Measurements from ENCODE around the gene PDE8B. TPM values are rescaled to one million over a fixed set of nuclear protein-coding genes. Genes with fewer than 3 reads are reported as not detected.

Gene PDE8B
- total RNA-seq, 1 donor from 2014 or later, result 5.9 TPM

- TF ChIP-seq CTCF (IDR thresholded peaks at IDR 0.05; ENCODE audit: borderline replicate concordance), result no peak
- Histone ChIP-seq H3K27ac (replicated peaks) (no peak overlapping the region), H3K4me3 (no peak overlapping the region), H3K27me3 (ENCODE audit: low read depth) (no peaks in the 10 kb centered on the region), H3K36me3 (no peaks in the 10 kb centered on the region), H3K9me3 (replicated peaks) (no peaks in the 10 kb centered on the region), H3K4me1 (no peaks in the 10 kb centered on the region)
- intact Hi-C loops (cut with micrococcal nuclease), result no loop called here
- DNase-seq, result no peak
Measured at GRCh38 chr5:77407152-77407551, 196.7 kb downstream of the PDE8B start.

DNA sequence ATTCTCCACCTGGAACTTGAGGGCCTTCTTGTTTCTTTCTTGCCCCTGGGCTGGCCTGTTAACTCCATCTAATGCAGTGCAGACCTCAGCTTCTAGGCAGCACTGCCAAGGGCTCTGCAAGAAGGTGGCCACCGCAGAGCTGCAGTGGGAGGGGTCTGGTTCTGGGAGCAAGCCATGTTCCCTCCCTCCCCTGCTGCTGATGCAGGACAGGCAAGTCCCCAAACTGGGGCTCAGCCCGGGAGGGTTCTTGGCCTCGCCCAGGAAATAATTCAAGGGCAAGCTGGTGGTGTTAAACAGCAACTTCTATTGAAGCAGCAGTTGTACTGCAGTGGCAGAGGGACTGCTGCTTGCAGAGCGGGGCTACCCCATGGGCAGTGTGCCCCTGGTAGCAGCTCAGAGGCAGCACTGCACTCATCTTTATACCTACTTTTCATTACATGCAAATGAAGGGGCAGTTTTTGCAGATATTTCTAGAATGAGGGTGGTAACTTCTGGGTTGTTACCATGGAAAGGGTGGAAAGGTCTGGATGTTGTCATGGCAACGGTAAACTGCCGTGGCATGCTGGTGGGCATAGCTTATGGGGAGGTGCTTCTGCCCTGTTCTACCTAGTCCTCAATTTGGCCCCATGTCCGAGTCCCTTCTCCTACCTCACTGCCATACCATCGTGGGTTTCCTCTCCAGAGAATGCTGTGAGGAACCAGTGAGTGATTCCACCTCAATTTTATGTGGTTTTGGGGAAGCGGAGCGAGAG is 199.6 kb downstream of the PDE8B start:
- H3K4me3 ChIP-seq, result no peak overlapping the region
- H3K36me3 ChIP-seq, result no peaks in the 10 kb centered on the region
- H3K27me3 ChIP-seq (ENCODE audit: low read depth), result no peaks in the 10 kb centered on the region
- H3K9me3 ChIP-seq (replicated peaks), result no peaks in the 10 kb centered on the region
- no peak for DNase-seq
- H3K4me1 ChIP-seq, result no peaks in the 10 kb centered on the region
- intact Hi-C loops (cut with micrococcal nuclease), result no loop called here
- no peak overlapping the region for H3K27ac ChIP-seq (replicated peaks)
- no peak for TF ChIP-seq CTCF (IDR thresholded peaks at IDR 0.05; ENCODE audit: borderline replicate concordance)

DNA sequence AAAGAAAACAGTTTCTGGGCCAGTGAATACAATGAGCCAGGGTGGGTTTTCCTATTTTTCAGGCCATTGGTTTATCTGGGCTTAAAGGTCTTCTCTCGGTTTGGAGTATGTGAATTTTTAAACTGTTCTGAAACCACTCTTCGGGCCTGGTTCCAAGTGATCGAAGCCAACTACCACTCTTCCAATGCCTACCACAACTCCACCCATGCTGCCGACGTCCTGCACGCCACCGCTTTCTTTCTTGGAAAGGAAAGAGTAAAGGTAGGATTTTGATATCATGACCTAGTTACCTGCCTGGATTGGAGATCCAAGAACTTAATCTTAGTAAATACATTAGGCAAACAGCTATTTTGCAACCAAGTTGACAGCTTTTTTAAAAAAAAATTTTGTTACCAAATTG is 202.6 kb downstream of the PDE8B start:
- Histone ChIP-seq H3K4me3 (no peak overlapping the region), H3K9me3 (replicated peaks) (no peaks in the 10 kb centered on the region), H3K27me3 (ENCODE audit: low read depth) (peaks cover 5% of the 10 kb centered on the region), H3K27ac (replicated peaks) (no peak overlapping the region), H3K36me3 (no peaks in the 10 kb centered on the region), H3K4me1 (peaks cover 14% of the 10 kb centered on the region)
- TF ChIP-seq CTCF (IDR thresholded peaks at IDR 0.05; ENCODE audit: borderline replicate concordance), result no peak
- intact Hi-C loops (cut with micrococcal nuclease), result no loop called here
- no peak for DNase-seq

- intact Hi-C loops (cut with micrococcal nuclease), result no loop called here
- Histone ChIP-seq H3K4me1 (peaks cover 21% of the 10 kb centered on the region), H3K27me3 (ENCODE audit: low read depth) (peaks cover 5% of the 10 kb centered on the region), H3K9me3 (replicated peaks) (peaks cover 5% of the 10 kb centered on the region), H3K4me3 (no peak overlapping the region), H3K36me3 (no peaks in the 10 kb centered on the region), H3K27ac (replicated peaks) (no peak overlapping the region)
- DNase-seq, result no peak
- no peak for TF ChIP-seq CTCF (IDR thresholded peaks at IDR 0.05; ENCODE audit: borderline replicate concordance)
Measured at GRCh38 chr5:77418162-77418561, 207.7 kb downstream of the PDE8B start.

DNA sequence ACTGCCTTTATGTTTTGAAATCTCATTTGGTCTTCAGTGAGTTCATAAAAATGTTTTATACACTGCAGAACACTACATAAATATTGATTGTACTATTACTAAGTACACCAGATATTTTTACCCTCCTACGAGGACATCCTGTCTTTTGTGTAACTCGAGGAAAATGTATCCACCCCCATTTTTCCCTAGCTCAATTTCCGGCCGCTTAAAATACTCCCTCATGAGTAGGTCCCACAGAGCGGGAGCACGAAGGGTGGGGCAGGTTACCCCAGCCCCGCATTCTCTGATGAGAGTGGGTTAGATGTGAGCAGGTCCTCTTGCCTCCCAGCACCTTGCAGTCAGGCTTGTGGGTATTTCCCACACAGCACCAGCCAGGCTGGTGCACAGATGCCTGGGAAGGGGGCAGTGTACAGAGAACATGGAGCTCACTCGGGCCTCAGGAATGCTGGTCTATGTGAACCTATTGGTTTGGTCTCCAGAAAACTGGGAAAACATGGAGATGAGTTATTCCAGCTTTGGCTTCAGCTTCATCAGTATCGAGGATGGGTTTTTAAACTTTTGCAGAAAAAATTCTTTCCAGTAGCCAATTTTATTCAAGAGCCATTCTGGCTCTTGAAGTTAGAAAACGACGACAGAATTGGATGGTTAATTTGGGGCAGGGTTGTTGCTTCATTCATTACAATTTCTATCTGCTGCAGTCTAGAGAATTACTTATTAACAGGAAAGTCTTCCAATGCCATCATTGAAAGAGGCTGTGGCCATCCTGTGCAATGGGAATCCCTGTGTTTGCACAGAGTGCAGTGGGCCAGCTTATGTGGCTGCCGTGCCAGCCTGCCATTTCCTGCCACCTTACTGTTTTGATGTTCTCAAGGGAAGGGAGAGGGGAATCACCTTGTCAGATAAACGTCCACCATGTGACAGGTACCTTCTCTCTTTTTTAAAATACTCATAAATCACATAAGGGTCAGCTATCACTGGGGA is 208.4 kb downstream of the PDE8B start:
- Histone ChIP-seq H3K27me3 (ENCODE audit: low read depth) (peaks cover 5% of the 10 kb centered on the region), H3K9me3 (replicated peaks) (peaks cover 6% of the 10 kb centered on the region), H3K36me3 (no peaks in the 10 kb centered on the region), H3K27ac (replicated peaks) (no peak overlapping the region), H3K4me3 (no peak overlapping the region), H3K4me1 (peaks cover 21% of the 10 kb centered on the region)
- no peak for DNase-seq
- no peak for TF ChIP-seq CTCF (IDR thresholded peaks at IDR 0.05; ENCODE audit: borderline replicate concordance)
- intact Hi-C loops (cut with micrococcal nuclease), result no loop called here
